Activated CD8-positive, alpha-beta memory T cell treated with anti-CD3 and anti-CD28 coated beads, Interleukin-2, amount 50 U/mL, for 1 hour (primary cell): ENCODE measurements around the gene FRYL.
"Not testable (repeated sequence)": the region's sequence is repeated elsewhere in the genome, so short reads cannot be mapped to it uniquely, and the experiment has no call there.

Experiments used
- DNase-seq: peaks from one replicate; pipeline ENCODE4 v3.0.0-alpha.2; 2020; ENCODE audit errors: extremely low read depth

Gene FRYL

GRCh38 chr4:48785302-48785701 lies 5.2 kb upstream of the FRYL start:
- no peak for DNase-seq

- DNase-seq, result no peak
These were observed 1.9 kb upstream of the FRYL start for GRCh38 chr4:48781968-48782367.

- DNase-seq, result no peak
These were observed 761 bp upstream of the FRYL start for GRCh38 chr4:48780865-48781214.

- no peak for DNase-seq
These were observed 733 bp downstream of the FRYL start for GRCh38 chr4:48779095-48779997.

GRCh38 chr4:48778431-48779094 lies 1.5 kb downstream of the FRYL start:
- DNase-seq, result no peak

- DNase-seq, result no peak
These were observed 2.3 kb downstream of the FRYL start for GRCh38 chr4:48777739-48778138.

GRCh38 chr4:48774760-48775710 lies 5.0 kb downstream of the FRYL start:
- no peak for DNase-seq

- DNase-seq, result no peak
These were observed 7.5 kb downstream of the FRYL start for GRCh38 chr4:48772556-48772955.

GRCh38 chr4:48767055-48767929 lies 12.8 kb downstream of the FRYL start:
- DNase-seq, result no peak

- DNase-seq, result no peak
These were observed 13.8 kb downstream of the FRYL start for GRCh38 chr4:48766131-48766792.

GRCh38 chr4:48762408-48762807 lies 17.7 kb downstream of the FRYL start:
- no peak for DNase-seq

GRCh38 chr4:48761286-48761685 lies 18.8 kb downstream of the FRYL start:
- DNase-seq, result no peak

GRCh38 chr4:48758703-48759102 lies 21.4 kb downstream of the FRYL start:
- DNase-seq, result not testable (repeated sequence)

- DNase-seq, result no peak
These were observed 23.3 kb downstream of the FRYL start for GRCh38 chr4:48756689-48757220.

GRCh38 chr4:48755281-48755680 lies 24.8 kb downstream of the FRYL start:
- DNase-seq, result no peak

- no peak for DNase-seq
These were observed 26.9 kb downstream of the FRYL start for GRCh38 chr4:48753159-48753558.

GRCh38 chr4:48752726-48753125 lies 27.4 kb downstream of the FRYL start:
- DNase-seq, result no peak

- DNase-seq, result no peak
These were observed 27.8 kb downstream of the FRYL start for GRCh38 chr4:48752246-48752645.

GRCh38 chr4:48748949-48749596 lies 31.0 kb downstream of the FRYL start:
- no peak for DNase-seq
